8988T (cell line): ENCODE data around the gene NRXN3.

ENCODE experiments used
- DNase-seq: peaks from one replicate; pipeline ENCODE4 v3.0.0; 2011

NRXN3 gene

GRCh38 chr14:79890527-79890926 is 1720.4 kb downstream of the NRXN3 start:
- DNase-seq, result no peak

- no peak for DNase-seq
These were observed 1725.8 kb downstream of the NRXN3 start for GRCh38 chr14:79896009-79896408.

- no peak for DNase-seq
These were observed 1729.4 kb downstream of the NRXN3 start for GRCh38 chr14:79899610-79900009.

GRCh38 chr14:79904497-79904896 is 1734.3 kb downstream of the NRXN3 start:
- no peak for DNase-seq

GRCh38 chr14:79906994-79907393 is 1736.8 kb downstream of the NRXN3 start:
- DNase-seq, result no peak

- DNase-seq, result no peak
These were observed 1739.9 kb downstream of the NRXN3 start for GRCh38 chr14:79910086-79910485.

- DNase-seq, result no peak
These were observed 1741.6 kb downstream of the NRXN3 start for GRCh38 chr14:79911744-79912143.

- DNase-seq, result no peak
These were observed 1744.4 kb downstream of the NRXN3 start for GRCh38 chr14:79914595-79914994.

GRCh38 chr14:79915406-79915805 is 1745.2 kb downstream of the NRXN3 start:
- DNase-seq, result no peak

GRCh38 chr14:79916281-79916680 is 1746.1 kb downstream of the NRXN3 start:
- no peak for DNase-seq

GRCh38 chr14:79916892-79917291 is 1746.7 kb downstream of the NRXN3 start:
- no peak for DNase-seq
